NB4 (cell line): ENCODE results near the gene MYMK.

Source experiments
- DNase-seq: peaks from one replicate; pipeline ENCODE4 v3.0.0; 2010; ENCODE audit warnings: low read depth
- H3K4me3 ChIP-seq: one replicate; pipeline ENCODE4 v1.5.1; 2011; ENCODE audit warnings: mild to moderate bottlenecking, low read depth, low read length, moderate library complexity
- MAX ChIP-seq: IDR thresholded peaks from 2 replicates; pipeline ENCODE4 v1.6.1; 2011; ENCODE audit warnings: low read depth, low read length
- MYC ChIP-seq: IDR thresholded peaks from 2 replicates; pipeline ENCODE4 v1.6.1; 2011; ENCODE audit warnings: low read depth, low read length
- POLR2A ChIP-seq: IDR thresholded peaks from 2 replicates; pipeline ENCODE4 v1.6.1; 2011; ENCODE audit warnings: mild to moderate bottlenecking; ENCODE audit not compliant: insufficient read length; ENCODE audit errors: extremely low read depth
- TF ChIP-seq, protein P1 (sequence below): IDR thresholded peaks from one replicate; pipeline ENCODE4 v1.5.1; 2012; ENCODE audit warnings: low read depth, low read length

MYMK gene

GRCh38 chr9:133529874-133530273, 5.1 kb upstream of the MYMK start:
- TF ChIP-seq, protein P1, sequence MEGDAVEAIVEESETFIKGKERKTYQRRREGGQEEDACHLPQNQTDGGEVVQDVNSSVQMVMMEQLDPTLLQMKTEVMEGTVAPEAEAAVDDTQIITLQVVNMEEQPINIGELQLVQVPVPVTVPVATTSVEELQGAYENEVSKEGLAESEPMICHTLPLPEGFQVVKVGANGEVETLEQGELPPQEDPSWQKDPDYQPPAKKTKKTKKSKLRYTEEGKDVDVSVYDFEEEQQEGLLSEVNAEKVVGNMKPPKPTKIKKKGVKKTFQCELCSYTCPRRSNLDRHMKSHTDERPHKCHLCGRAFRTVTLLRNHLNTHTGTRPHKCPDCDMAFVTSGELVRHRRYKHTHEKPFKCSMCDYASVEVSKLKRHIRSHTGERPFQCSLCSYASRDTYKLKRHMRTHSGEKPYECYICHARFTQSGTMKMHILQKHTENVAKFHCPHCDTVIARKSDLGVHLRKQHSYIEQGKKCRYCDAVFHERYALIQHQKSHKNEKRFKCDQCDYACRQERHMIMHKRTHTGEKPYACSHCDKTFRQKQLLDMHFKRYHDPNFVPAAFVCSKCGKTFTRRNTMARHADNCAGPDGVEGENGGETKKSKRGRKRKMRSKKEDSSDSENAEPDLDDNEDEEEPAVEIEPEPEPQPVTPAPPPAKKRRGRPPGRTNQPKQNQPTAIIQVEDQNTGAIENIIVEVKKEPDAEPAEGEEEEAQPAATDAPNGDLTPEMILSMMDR, result no peak
- TF ChIP-seq MYC (no peak), MAX (no peak), POLR2A (no peak)
- DNase-seq, result no peak
- H3K4me3 ChIP-seq, result no peak overlapping the region

GRCh38 chr9:133529457-133529856, 4.7 kb upstream of the MYMK start:
- no peak for DNase-seq
- no peak overlapping the region for H3K4me3 ChIP-seq
- no peak for TF ChIP-seq MAX
- TF ChIP-seq, protein P1, result no peak
- no peak for TF ChIP-seq POLR2A
- TF ChIP-seq MYC, result no peak

GRCh38 chr9:133528876-133529241, 4.1 kb upstream of the MYMK start:
- TF ChIP-seq MAX, result no peak
- TF ChIP-seq MYC, result no peak
- TF ChIP-seq, protein P1, result no peak
- no peak for TF ChIP-seq POLR2A
- no peak for DNase-seq
- H3K4me3 ChIP-seq, result no peak overlapping the region

DNA sequence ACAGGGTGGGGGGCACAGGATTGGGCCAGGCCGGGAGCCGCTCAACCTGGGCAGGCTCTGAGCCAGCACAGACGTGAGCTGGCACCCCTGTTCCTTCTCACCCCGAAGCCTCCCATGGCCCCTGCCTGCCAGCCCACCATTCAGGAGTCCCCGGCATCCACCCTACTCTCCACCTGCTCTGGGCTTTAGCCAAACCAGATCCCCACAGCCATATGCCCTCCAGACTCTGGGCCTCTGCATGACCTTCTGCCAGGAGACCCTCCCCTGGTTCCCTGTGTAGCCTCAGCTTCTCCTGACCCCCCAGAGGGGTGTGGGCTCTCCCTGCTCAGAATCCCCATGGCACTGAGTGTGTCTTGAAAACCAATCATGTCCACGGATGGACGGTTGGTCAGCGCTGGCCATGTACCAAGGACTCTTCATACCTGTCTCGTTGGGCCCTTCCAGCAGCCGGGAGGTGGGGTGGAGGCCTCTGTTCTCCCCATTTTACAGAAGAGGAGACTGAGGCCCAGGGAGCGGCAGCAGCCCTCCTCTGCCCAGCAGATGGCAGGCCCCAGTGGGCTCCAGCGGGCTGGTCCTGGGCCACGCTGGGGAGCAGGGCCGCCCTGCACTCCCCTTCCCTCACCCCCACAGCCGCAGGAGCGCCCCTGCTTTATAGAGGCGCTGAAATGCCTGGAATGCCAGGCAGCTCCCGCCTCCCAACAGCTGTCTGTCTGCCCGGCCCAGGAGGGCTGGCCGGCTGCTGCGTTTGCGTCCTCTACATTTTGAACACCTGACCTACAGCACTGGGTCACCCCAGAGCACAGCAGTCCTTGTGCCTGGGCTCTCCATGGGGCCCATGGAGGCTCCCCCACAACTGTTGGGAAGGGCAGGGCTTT, 3.5 kb upstream of the MYMK start:
- TF ChIP-seq MYC (no peak), MAX (no peak), POLR2A (no peak)
- TF ChIP-seq, protein P1, result no peak
- H3K4me3 ChIP-seq, result no peak overlapping the region
- DNase-seq, result no peak

- no peak for TF ChIP-seq MAX
- no peak for TF ChIP-seq POLR2A
- TF ChIP-seq, protein P1, result no peak
- no peak for TF ChIP-seq MYC
- no peak for DNase-seq
- no peak overlapping the region for H3K4me3 ChIP-seq
These were observed 2.7 kb upstream of the MYMK start for GRCh38 chr9:133527444-133527920.
